Stimulated activated CD4-positive, alpha-beta T cell treated with anti-CD3 and anti-CD28 coated beads, TNF-alpha, amount 100 ng/mL, for 24 hours (primary cell): ENCODE data around the gene SLC22A3.

Experiments used
- DNase-seq, 3 experiments: peaks; one replicate each; pipeline ENCODE4 v3.0.0-alpha.2; 2020; ENCODE audit warnings: low read depth in 3 of 3

SLC22A3 gene

GRCh38 chr6:160412993-160413392 lies 64.8 kb downstream of the SLC22A3 start:
- no peak for DNase-seq

GRCh38 chr6:160417146-160417545 lies 69.0 kb downstream of the SLC22A3 start:
- no peak for DNase-seq

GRCh38 chr6:160417550-160417949 lies 69.4 kb downstream of the SLC22A3 start:
- no peak for DNase-seq

DNA sequence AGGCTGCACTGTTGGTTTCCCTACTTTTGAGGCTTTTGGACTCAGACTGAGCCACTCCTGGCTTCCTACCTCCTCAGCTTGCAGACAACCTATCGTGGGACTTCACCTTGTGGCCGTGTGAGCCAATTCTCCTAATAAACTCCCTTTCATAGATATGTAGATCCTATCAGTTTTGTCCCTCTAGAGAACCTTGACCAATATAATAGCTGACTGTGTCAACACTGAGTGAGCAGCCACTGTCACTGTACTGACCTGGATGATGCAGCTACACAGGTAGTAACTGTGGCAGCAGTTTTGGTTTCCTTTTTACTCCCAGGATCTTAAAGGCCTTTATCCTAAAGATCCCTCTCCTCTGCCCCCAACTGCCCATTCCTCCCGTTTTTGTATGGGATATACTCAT lies 70.2 kb downstream of the SLC22A3 start:
- DNase-seq, result no peak

DNA sequence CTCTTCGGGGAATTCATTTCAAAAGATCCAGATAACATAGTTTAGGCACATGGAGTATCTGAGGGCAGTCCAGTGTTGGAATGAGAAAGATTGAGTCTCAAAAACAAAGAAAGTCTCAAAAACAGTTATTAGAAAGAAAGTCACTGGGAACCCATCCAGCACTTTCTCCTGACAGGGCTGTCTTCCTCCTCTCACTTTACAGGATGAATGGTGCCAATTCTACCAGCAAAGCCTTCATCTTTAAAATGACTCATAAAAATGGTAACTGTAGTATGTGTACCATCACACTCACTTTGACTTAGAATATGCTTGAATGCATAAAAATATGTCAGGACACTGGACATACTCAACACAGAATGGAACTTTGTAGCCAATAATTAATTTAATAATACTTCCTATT lies 71.3 kb downstream of the SLC22A3 start:
- no peak for DNase-seq

- no peak for DNase-seq
Observed at GRCh38 chr6:160420253-160420968, 72.2 kb downstream of the SLC22A3 start.

- no peak for DNase-seq
Observed at GRCh38 chr6:160420969-160421556, 72.9 kb downstream of the SLC22A3 start.

DNA sequence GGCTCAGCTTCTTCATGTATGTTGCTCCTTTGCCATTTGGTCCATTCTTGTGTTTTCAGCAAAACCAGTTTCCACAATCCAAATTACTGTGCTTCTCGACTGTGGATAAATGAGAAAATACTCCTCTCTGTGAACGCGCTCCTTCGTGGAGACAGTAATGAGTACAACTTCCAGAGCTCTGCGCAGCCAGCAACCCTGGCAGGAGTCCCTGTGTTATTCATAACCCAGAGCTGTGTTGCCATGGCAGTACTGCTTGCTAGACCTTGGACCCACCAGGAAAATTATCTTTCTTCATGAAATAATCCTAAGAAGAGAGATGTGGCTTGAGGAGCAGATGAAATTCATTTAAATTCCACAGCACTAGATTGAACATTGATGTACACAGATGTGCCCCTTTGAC lies 73.7 kb downstream of the SLC22A3 start:
- DNase-seq, result no peak

DNA sequence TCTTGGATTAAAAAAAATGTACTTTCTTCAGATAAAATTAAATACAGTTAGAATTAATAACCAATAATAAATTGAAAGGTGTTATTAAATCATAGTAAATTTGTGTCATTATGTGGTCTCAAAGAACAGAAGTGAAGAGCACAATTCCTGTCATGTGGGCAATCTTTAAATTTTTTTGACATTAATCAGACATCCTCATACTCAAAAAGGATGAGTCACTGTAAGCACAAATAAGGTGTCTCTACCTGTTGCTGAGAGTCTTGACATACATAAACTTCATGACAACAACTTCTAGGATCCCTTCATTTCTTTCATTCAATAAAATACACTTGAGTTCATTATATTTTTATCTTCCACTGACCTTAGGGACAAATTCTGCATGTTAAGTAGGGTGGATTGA lies 76.1 kb downstream of the SLC22A3 start:
- no peak for DNase-seq

GRCh38 chr6:160426136-160426535 lies 78.0 kb downstream of the SLC22A3 start:
- no peak for DNase-seq

GRCh38 chr6:160427312-160428068 lies 79.3 kb downstream of the SLC22A3 start:
- no peak for DNase-seq

- no peak for DNase-seq
Observed at GRCh38 chr6:160428069-160428430, 79.9 kb downstream of the SLC22A3 start.

- DNase-seq, result no peak
Observed at GRCh38 chr6:160428818-160429619, 80.8 kb downstream of the SLC22A3 start.

DNA sequence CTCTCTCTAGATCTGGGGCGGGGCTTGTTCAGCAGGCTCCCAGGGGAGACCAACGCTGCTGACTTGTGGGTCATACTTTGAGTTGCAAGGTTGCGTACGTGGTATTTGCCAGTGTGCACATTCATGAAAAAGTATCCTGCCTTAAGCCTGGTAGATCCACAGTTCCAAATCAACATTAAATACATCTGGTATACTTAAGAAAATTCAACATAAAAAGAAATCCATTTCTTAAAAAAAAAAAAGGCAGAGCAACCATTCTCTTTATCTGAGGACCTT lies 81.4 kb downstream of the SLC22A3 start:
- no peak for DNase-seq

DNA sequence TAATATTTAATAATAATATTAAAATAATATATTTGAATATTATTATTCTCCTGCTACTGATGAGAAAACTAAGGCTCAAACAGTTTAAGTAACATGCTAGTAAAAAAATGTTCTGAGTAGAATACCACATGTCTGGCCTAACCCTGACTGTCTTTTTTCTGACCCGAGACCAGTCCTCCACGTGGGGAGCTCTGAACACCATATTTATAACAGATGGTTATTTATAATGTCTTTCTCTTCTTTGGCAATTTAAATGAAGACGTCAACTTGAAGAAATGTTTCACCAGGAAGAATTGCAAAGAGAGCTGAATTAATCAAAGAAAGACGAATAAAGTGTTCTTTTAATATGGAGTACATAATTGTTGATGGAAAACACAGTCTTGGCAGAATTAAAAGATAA lies 82.0 kb downstream of the SLC22A3 start:
- DNase-seq, result no peak

DNA sequence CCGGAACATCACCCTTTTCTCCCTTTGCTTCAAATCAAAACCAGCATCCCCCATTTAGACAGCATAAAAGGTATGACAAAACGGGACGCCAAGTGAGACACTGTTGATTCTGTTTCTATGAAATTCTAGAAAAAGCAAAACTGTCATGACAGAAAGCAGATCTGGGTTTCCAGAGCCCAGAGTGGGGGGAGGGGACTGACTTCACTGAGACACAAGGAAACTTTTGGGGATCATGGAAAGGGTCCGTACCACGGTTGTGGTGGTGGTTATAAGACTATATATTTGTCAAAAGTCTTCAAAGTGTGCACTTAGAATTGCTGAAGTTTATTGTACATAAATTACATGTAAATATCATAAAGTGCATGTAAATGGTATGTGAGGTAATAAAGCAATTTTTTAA lies 82.6 kb downstream of the SLC22A3 start:
- DNase-seq, result no peak

DNA sequence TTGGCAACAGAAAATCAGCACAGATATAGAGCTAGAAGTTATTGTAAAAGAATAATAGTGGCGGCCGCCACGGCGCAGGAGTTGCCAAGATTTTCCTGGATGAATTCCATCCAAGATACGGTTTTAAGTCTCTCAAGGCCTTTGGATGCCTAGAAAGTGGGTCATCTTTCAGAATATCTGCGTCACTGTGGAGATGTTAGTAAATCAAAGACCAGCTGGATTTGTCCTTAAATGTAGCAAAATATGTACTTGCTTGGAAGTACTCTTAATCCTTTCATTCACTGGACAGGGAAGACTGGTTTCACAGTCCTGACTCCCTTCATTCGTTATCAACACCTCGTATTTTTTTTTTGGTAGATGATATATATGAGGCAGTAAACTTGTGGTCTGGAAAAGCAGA lies 83.0 kb downstream of the SLC22A3 start:
- no peak for DNase-seq

DNA sequence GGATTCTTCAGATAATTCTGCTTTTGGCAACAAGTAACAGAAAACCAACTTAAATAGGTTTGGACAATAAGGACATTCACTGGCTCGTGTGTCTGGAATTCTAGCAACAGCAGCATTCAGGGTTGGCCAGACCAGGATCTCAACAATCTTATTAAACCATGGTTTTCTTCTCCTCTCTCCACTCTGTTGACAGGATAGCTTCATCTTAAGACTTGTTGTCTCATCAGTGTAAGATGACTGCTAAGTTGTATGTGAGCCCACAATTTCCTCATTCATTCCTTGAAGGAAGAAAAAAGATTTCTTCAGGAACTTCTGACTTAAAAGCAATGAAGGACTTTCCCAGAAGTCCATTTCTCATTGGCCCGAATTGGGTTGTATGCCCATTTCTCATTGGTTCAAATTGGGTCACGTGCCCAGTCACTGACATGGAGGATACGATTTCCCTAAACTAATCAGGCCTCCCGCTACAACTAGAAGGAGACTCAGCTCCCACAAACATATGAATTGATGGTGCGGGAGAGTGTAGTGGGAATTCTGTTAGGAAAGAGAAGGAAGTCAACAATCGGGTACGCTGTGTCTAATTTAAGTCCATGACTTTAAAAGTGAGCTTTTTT lies 83.7 kb downstream of the SLC22A3 start:
- no peak for DNase-seq

DNA sequence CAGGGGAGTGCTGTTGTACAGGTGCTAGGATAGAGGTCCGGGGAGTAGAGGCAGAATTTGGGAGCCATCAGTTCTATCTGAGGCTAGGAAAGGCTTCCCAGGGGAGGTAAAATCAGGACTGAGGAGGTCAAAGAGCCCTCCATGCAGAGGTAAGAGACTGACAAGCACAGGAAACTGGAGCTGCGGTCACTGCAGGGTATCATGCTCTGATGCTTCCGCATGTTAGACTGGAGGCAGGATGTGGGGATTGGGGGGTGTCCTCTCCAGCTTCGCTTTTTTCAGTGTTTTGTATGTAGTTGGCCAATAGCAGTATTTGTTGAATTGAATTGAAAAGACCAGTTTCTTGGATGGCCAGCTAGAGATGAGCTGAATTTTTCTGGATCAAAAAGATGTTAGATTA lies 87.8 kb downstream of the SLC22A3 start:
- no peak for DNase-seq

GRCh38 chr6:160437154-160437553 lies 89.0 kb downstream of the SLC22A3 start:
- DNase-seq, result no peak

DNA sequence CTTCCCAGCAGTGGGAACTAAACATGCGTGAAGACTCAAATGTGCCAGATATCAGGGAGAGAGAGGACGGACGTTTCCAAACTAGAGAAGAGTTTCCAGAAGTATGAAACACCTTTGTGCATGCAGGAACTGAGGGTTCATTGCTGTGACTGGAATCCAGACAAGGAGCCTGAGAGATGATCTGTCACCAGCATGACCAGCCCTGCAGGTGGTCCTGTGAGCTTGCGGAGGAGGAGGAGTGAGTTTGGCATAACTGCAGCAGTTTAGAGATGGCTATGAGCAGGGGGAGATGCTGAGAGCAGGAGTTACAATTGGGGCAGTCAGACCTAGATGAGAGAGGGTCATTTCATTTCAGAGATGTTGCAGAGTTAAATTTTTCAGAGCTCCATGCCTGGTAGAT lies 89.6 kb downstream of the SLC22A3 start:
- DNase-seq, result no peak

GRCh38 chr6:160438481-160438880 lies 90.3 kb downstream of the SLC22A3 start:
- DNase-seq, result no peak
